Activated CD8-positive, alpha-beta memory T cell treated with anti-CD3 and anti-CD28 coated beads for 36 hours (primary cell): ENCODE data around the gene PAN3. TPM values are rescaled to one million over a fixed set of nuclear protein-coding genes. Genes with fewer than 3 reads are reported as not detected.

ENCODE experiments used
- CTCF ChIA-PET: fragments of 350-600 bp; sonication (Branson Sonifier 250); formaldehyde crosslinking; loops from one replicate; lab custom pipeline; 2021; ENCODE audit warnings: antibody characterized with exemption; lab: Charles Lee
- POLR2A ChIA-PET: fragments of 350-600 bp; sonication (Branson Sonifier 250); formaldehyde crosslinking; loops from one replicate; lab custom pipeline; 2021; ENCODE audit warnings: antibody characterized with exemption; lab: Charles Lee
- total RNA-seq, 2 experiments: library from RNA; stranded (reverse); gene quantifications; one replicate each; pipeline ENCODE4 v1.2.3, GENCODE V29; 2021

PAN3 gene
- total RNA-seq, 2 experiments from 2014 or later: 28.8 to 29.7 TPM

- POLR2A ChIA-PET: no interaction called here
- CTCF ChIA-PET: no interaction called here
Observed at GRCh38 chr13:28268800-28269223, 130.5 kb downstream of the PAN3 start.

GRCh38 chr13:28271056-28271840 lies 132.9 kb downstream of the PAN3 start:
- CTCF ChIA-PET: no interaction called here

GRCh38 chr13:28273919-28274318 lies 135.6 kb downstream of the PAN3 start:
- ChIA-PET POLR2A (no interaction called here), CTCF (interaction anchor here (1.2 kb wide), 1 partner anchor 130 kb away, joined by 3 read pairs; no protein-coding TSS in a partner anchor)

More at GRCh38 chr13:28271056-28271840, 132.9 kb downstream of the PAN3 start:
- POLR2A ChIA-PET: no interaction called here

- ChIA-PET CTCF (interaction anchor here (0.7 kb wide), 1 partner anchor 299 kb away, joined by 3 read pairs; no protein-coding TSS in a partner anchor), POLR2A (no interaction called here)
Observed at GRCh38 chr13:28282451-28282850, 144.1 kb downstream of the PAN3 start.

GRCh38 chr13:28283600-28283999 lies 145.3 kb downstream of the PAN3 start:
- ChIA-PET POLR2A (no interaction called here), CTCF (no interaction called here)

- ChIA-PET POLR2A (no interaction called here), CTCF (no interaction called here)
Observed at GRCh38 chr13:28286263-28286662, 147.9 kb downstream of the PAN3 start.

GRCh38 chr13:28297341-28297740 lies 159.0 kb downstream of the PAN3 start:
- POLR2A ChIA-PET: no interaction called here
- CTCF ChIA-PET: no interaction called here

GRCh38 chr13:28299916-28300315 lies 161.6 kb downstream of the PAN3 start:
- ChIA-PET POLR2A (no interaction called here), CTCF (no interaction called here)

GRCh38 chr13:28301839-28302238 lies 163.5 kb downstream of the PAN3 start:
- ChIA-PET POLR2A (no interaction called here), CTCF (no interaction called here)

- ChIA-PET POLR2A (no interaction called here), CTCF (no interaction called here)
Observed at GRCh38 chr13:28306325-28306724, 168.0 kb downstream of the PAN3 start.

- ChIA-PET CTCF (no interaction called here), POLR2A (no interaction called here)
Observed at GRCh38 chr13:28313579-28313978, 175.2 kb downstream of the PAN3 start.

GRCh38 chr13:28314879-28315278 lies 176.5 kb downstream of the PAN3 start:
- POLR2A ChIA-PET: no interaction called here
- CTCF ChIA-PET: interaction anchor here (0.6 to 0.9 kb wide), 2 partner anchors 10 to 152 kb away, joined by 3 read pairs; no protein-coding TSS in a partner anchor

GRCh38 chr13:28316129-28316528 lies 177.8 kb downstream of the PAN3 start:
- CTCF ChIA-PET: no interaction called here

GRCh38 chr13:28316836-28317235 lies 178.5 kb downstream of the PAN3 start:
- ChIA-PET CTCF (no interaction called here), POLR2A (no interaction called here)

More at GRCh38 chr13:28316129-28316528, 177.8 kb downstream of the PAN3 start:
- POLR2A ChIA-PET: no interaction called here

GRCh38 chr13:28318496-28318895 lies 180.2 kb downstream of the PAN3 start:
- ChIA-PET POLR2A (no interaction called here), CTCF (no interaction called here)

GRCh38 chr13:28319528-28319927 lies 181.2 kb downstream of the PAN3 start:
- POLR2A ChIA-PET: no interaction called here

GRCh38 chr13:28320209-28320608 lies 181.9 kb downstream of the PAN3 start:
- CTCF ChIA-PET: no interaction called here
- POLR2A ChIA-PET: no interaction called here

More at GRCh38 chr13:28319528-28319927, 181.2 kb downstream of the PAN3 start:
- CTCF ChIA-PET: no interaction called here

GRCh38 chr13:28320884-28321574 lies 182.7 kb downstream of the PAN3 start:
- ChIA-PET POLR2A (no interaction called here), CTCF (no interaction called here)

GRCh38 chr13:28321756-28322155 lies 183.4 kb downstream of the PAN3 start:
- CTCF ChIA-PET: no interaction called here
- POLR2A ChIA-PET: no interaction called here

- ChIA-PET POLR2A (no interaction called here), CTCF (no interaction called here)
Observed at GRCh38 chr13:28322256-28322905, 184.0 kb downstream of the PAN3 start.
